K562 treated with DMSO at 1 percent for 4 hours (cell line): Measurements from ENCODE around the gene FEM1A. TPM values are rescaled to one million over a fixed set of nuclear protein-coding genes. Genes with fewer than 3 reads are reported as not detected.

Source experiments
- total RNA-seq: library from RNA; unstranded; fragments of 300-600 nt; gene quantifications from 2 replicates; pipeline ENCODE4 v1.2.3, GENCODE V29; 2022; ENCODE audit not compliant: insufficient read depth

The FEM1A gene
- total RNA-seq = 3.7 and 4.4 TPM in 2 replicates

GRCh38 chr19:4791183-4792018 lies at the start of gene FEM1A:
TSS of gene FEM1A (plus strand) at chr19:4791734. CDS start at chr19:4791855, 121 bp downstream.

GRCh38 chr19:4831304-4831978 lies 39.9 kb downstream of the FEM1A start, which contains the start of gene TICAM1:
TSS of gene TICAM1 (minus strand) at chr19:4831712. CDS start at chr19:4818377, 13,335 bp downstream.

Other genes starting within 250 kb of the FEM1A start
- 2.4 and 3.2 TPM in 2 replicates for gene SEMA6B, start 232.1 kb upstream of the FEM1A start, total RNA-seq
- 8.1 and 10.6 TPM in 2 replicates for gene TNFAIP8L1, start 152.2 kb upstream of the FEM1A start, total RNA-seq
- 316 and 369 TPM in 2 replicates for gene MYDGF, start 121.4 kb upstream of the FEM1A start, total RNA-seq
- gene DPP9, start 67.9 kb upstream of the FEM1A start, total RNA-seq = 38.4 and 48.9 TPM in 2 replicates
- gene TICAM1, start 40.0 kb downstream of the FEM1A start, total RNA-seq = 7.3 and 7.5 TPM in 2 replicates
- 104 and 113 TPM in 2 replicates for gene PLIN3, start 75.9 kb downstream of the FEM1A start, total RNA-seq
- gene ARRDC5, start 111.2 kb downstream of the FEM1A start, total RNA-seq = not detected in 2 replicates
- 19.4 and 19.9 TPM in 2 replicates for gene UHRF1, start 117.8 kb downstream of the FEM1A start, total RNA-seq
- 33.4 and 34.7 TPM in 2 replicates for gene KDM4B, start 177.4 kb downstream of the FEM1A start, total RNA-seq